CD14-positive monocyte (primary cell): ENCODE results near the gene DMBX1. TPM values are rescaled to one million over a fixed set of nuclear protein-coding genes. Genes with fewer than 3 reads are reported as not detected.
A peak's percentile ranks its signal among the peaks of the same experiment; 100 is the strongest.

ENCODE experiments used
- DNase-seq, 3 donors: peaks; one replicate each; pipeline ENCODE4 v3.0.0-alpha.2; 2011 to 2022
- H2AFZ ChIP-seq: 2 replicates; pipeline ENCODE4 v1.6.0; 2012; ENCODE audit warnings: mild to moderate bottlenecking, low read depth, low read length, inconsistent platforms; ENCODE audit not compliant: insufficient read depth, poor library complexity, severe bottlenecking
- H3K27ac ChIP-seq, 2 donors: 1 replicate in 1 of 2; 2 replicates in 1 of 2; pipeline ENCODE4 v1.5.1; 2012 to 2013; ENCODE audit warnings: low read length in 2 of 2, control low read depth in 1 of 2, inconsistent platforms in 1 of 2, low read depth in 1 of 2, mild to moderate bottlenecking in 1 of 2
- H3K27me3 ChIP-seq, 2 donors: one replicate each; pipeline versions ENCODE4 v1.6.0 to v1.6.1; 2011 to 2013; ENCODE audit warnings: low read length in 2 of 2; ENCODE audit not compliant: control insufficient read depth in 2 of 2, insufficient read depth in 2 of 2
- H3K36me3 ChIP-seq, 2 donors: replicated peaks in 1 of 2; 1 replicate in 1 of 2; 2 replicates in 1 of 2; pipeline versions ENCODE4 v1.5.1 to v1.6.1; 2012 to 2013; ENCODE audit warnings: low read length in 2 of 2, control low read depth in 1 of 2, inconsistent platforms in 1 of 2, mild to moderate bottlenecking in 1 of 2; ENCODE audit not compliant: insufficient read depth in 2 of 2, control insufficient read depth in 1 of 2
- H3K4me1 ChIP-seq, 2 donors: 1 replicate in 1 of 2; 2 replicates in 1 of 2; pipeline versions ENCODE4 v1.5.1 to v1.6.1; 2012 to 2013; ENCODE audit warnings: low read length in 2 of 2, control low read depth in 1 of 2, inconsistent platforms in 1 of 2, mild to moderate bottlenecking in 1 of 2, moderate library complexity in 1 of 2; ENCODE audit not compliant: insufficient read depth in 2 of 2, control insufficient read depth in 1 of 2
- H3K4me2 ChIP-seq: replicated peaks from 2 replicates; pipeline ENCODE3; 2012; ENCODE audit warnings: low read length, moderate library complexity, mild to moderate bottlenecking; ENCODE audit not compliant: poor library complexity, severe bottlenecking; ENCODE audit errors: extremely low read depth
- H3K4me3 ChIP-seq, 3 experiments: fragments of 200-600 bp in 1 of 3; sonication (generic) in 1 of 3; replicated peaks in 1 of 3; 1 replicate in 2 of 3; 2 replicates in 1 of 3; pipeline ENCODE4 v1.5.1; 2011 to 2013; ENCODE audit warnings: low read length in 3 of 3, mild to moderate bottlenecking in 3 of 3, control low read depth in 2 of 3, low read depth in 2 of 3, inconsistent platforms in 1 of 3, moderate library complexity in 1 of 3
- H3K79me2 ChIP-seq: 2 replicates; pipeline ENCODE4 v1.6.0; 2012; ENCODE audit warnings: mild to moderate bottlenecking, control low read depth, inconsistent platforms, low read length, moderate library complexity; ENCODE audit not compliant: insufficient read depth
- H3K9ac ChIP-seq: 2 replicates; pipeline ENCODE4 v1.6.0; 2017; ENCODE audit warnings: low read length, mild to moderate bottlenecking; ENCODE audit not compliant: insufficient read depth, poor library complexity, severe bottlenecking
- H3K9me3 ChIP-seq, 2 donors: replicated peaks in 1 of 2; 1 replicate in 1 of 2; 2 replicates in 1 of 2; pipeline versions ENCODE4 v1.5.1 to v1.6.1; 2012 to 2013; ENCODE audit warnings: low read length in 2 of 2, control low read depth in 1 of 2; ENCODE audit not compliant: control insufficient read depth in 1 of 2, insufficient read depth in 1 of 2
- H4K20me1 ChIP-seq: 2 replicates; pipeline ENCODE4 v1.6.0; 2012; ENCODE audit warnings: mild to moderate bottlenecking, low read length, control low read depth, moderate library complexity; ENCODE audit not compliant: insufficient read depth
- H3K27ac Mint-ChIP-seq, 7 donors: one replicate each; pipeline ENCODE4 v1.8.0; 2020; ENCODE audit warnings: mild to moderate bottlenecking in 7 of 7, mixed read lengths in 7 of 7, moderate library complexity in 6 of 7, inconsistent platforms in 2 of 7
- H3K27me3 Mint-ChIP-seq, 3 donors: one replicate each; pipeline ENCODE4 v1.8.0; 2021 to 2022; ENCODE audit warnings: low read depth in 3 of 3, mild to moderate bottlenecking in 3 of 3, mixed read lengths in 3 of 3, moderate library complexity in 3 of 3, inconsistent platforms in 1 of 3
- H3K36me3 Mint-ChIP-seq, 2 donors: one replicate each; pipeline ENCODE4 v1.8.0; 2020; ENCODE audit warnings: mixed read lengths in 2 of 2, inconsistent platforms in 1 of 2, mild to moderate bottlenecking in 1 of 2
- H3K4me1 Mint-ChIP-seq: one replicate; pipeline ENCODE4 v1.8.0; 2020; ENCODE audit warnings: mild to moderate bottlenecking, mixed read lengths
- H3K4me3 Mint-ChIP-seq, 2 donors: one replicate each; pipeline ENCODE4 v1.8.0; 2020; ENCODE audit warnings: mild to moderate bottlenecking in 2 of 2, mixed read lengths in 2 of 2, moderate library complexity in 1 of 2
- H3K9me3 Mint-ChIP-seq, 7 donors: one replicate each; pipeline ENCODE4 v1.8.0; 2020 to 2022; ENCODE audit warnings: mixed read lengths in 7 of 7, mild to moderate bottlenecking in 6 of 7, moderate library complexity in 6 of 7, inconsistent platforms in 2 of 7
- CTCF ChIP-seq: fragments of 200-600 bp; IDR thresholded peaks from one replicate; pipeline ENCODE4 v1.8.0; 2022; ENCODE audit warnings: antibody characterized with exemption, mild to moderate bottlenecking
- WGBS: methylation state at CpG from one replicate; pipeline ENCODE4 v1.1.5; 2013; ENCODE audit warnings: missing lambda C conversion rate; ENCODE audit not compliant: insufficient coverage; 5-methylcytosine and 5-hydroxymethylcytosine counted together
- intact Hi-C, 2 donors: fragments of 100-400 bp; cut with micrococcal nuclease; formaldehyde crosslinking; loops; one replicate each; pipeline versions ENCODE4 v1.15.0 to v1.15.1; 2023
- polyA plus RNA-seq, 3 donors: library from polyadenylated mRNA; depleted of rRNA in 1 of 3; unstranded in 2 of 3; stranded (reverse) in 1 of 3; fragments of 300-500 nt in 2 of 3; fragments of >200 nt in 1 of 3; fragmentation: Illumina TruSeq in 2 of 3; gene quantifications; 1 replicate in 2 of 3; 2 replicates in 1 of 3; pipeline ENCODE4 v1.2.3, GENCODE V29; 2012 to 2021

Gene DMBX1
- polyA plus RNA-seq, 3 donors: not detected

GRCh38 chr1:46527474-46528296 lies 38.0 kb downstream of the DMBX1 start:
- Histone ChIP-seq H3K4me1 (no peaks in the 10 kb centered on the region), H3K27ac (no peak overlapping the region), H3K27me3 (peaks cover 2 to 48% of the 10 kb centered on the region in 2 donors), H2AFZ (no peak overlapping the region), H3K36me3 (no peaks in the 10 kb centered on the region), H3K4me2 (no peak overlapping the region), H3K4me3 (no peak overlapping the region), H3K9ac (no peak overlapping the region), H3K79me2 (no peaks in the 10 kb centered on the region), H4K20me1 (no peaks in the 10 kb centered on the region), H3K9me3 (no peaks in the 10 kb centered on the region)
- peak overlapping the region in 1 of 2 donors; percentile 46 for H3K4me3 Mint-ChIP-seq
- DNase-seq: peak; percentile 64 to 79 (median 72)
- peaks cover under 1% of the 10 kb centered on the region for H3K4me1 Mint-ChIP-seq
- H3K36me3 Mint-ChIP-seq: no peaks in the 10 kb centered on the region
- H3K27ac Mint-ChIP-seq: peak overlapping the region in 1 of 7 donors; percentile 18
- WGBS: 50% methylated on average over 2 of the region's 3 CpGs
- intact Hi-C loops: loop anchor here (1.0 to 10.0 kb wide), 6 partner anchors 50 to 195 kb away; no protein-coding TSS in a partner anchor
- peaks cover 36 to 79% (median 42%) of the 10 kb centered on the region in 3 donors for H3K27me3 Mint-ChIP-seq
- TF ChIP-seq CTCF: peak; percentile 90
- peaks cover 0 to 4% (median 0%) of the 10 kb centered on the region in 7 donors for H3K9me3 Mint-ChIP-seq

GRCh38 chr1:46528297-46528955 lies 38.8 kb downstream of the DMBX1 start:
- Histone ChIP-seq H3K4me3 (no peak overlapping the region), H2AFZ (no peak overlapping the region), H3K79me2 (no peaks in the 10 kb centered on the region), H3K27ac (no peak overlapping the region), H4K20me1 (no peaks in the 10 kb centered on the region), H3K9ac (no peak overlapping the region), H3K27me3 (peaks cover 3 to 44% of the 10 kb centered on the region in 2 donors), H3K4me2 (no peak overlapping the region), H3K36me3 (no peaks in the 10 kb centered on the region), H3K9me3 (no peaks in the 10 kb centered on the region), H3K4me1 (peaks cover 1 to 3% of the 10 kb centered on the region in 2 donors)
- TF ChIP-seq CTCF: peak; percentile 47
- Mint-ChIP-seq H3K4me3 (peak overlapping the region in 1 of 2 donors; percentile 66), H3K9me3 (peaks cover 0 to 4% (median 0%) of the 10 kb centered on the region in 7 donors), H3K4me1 (no peaks in the 10 kb centered on the region), H3K27ac (no peak overlapping the region), H3K36me3 (no peaks in the 10 kb centered on the region), H3K27me3 (peaks cover 36 to 76% (median 41%) of the 10 kb centered on the region in 3 donors)
- WGBS: 46% methylated on average over 8 of the region's 11 CpGs
- intact Hi-C loops: loop anchor here (2.0 to 10.0 kb wide), 4 partner anchors 84 to 196 kb away; no protein-coding TSS in a partner anchor
- no peak for DNase-seq
